Mononuclear cell (primary cell): Measurements from ENCODE around the gene ZNF428. TPM values are rescaled to one million over a fixed set of nuclear protein-coding genes. Genes with fewer than 3 reads are reported as not detected.

Experiments used
- total RNA-seq: library from RNA; depleted of rRNA; stranded (reverse); fragments of >200 nt; gene quantifications from one replicate; pipeline ENCODE4 v1.2.3, GENCODE V29; 2012

ZNF428 gene
- total RNA-seq, 1 donor, result 22.5 TPM

Other genes with a start within 250 kb of the ZNF428 start
- gene TEX101, start 204.7 kb downstream of the ZNF428 start, total RNA-seq, result 0.10 TPM
- gene LYPD3, start 154.0 kb downstream of the ZNF428 start, total RNA-seq, result 3.5 TPM
- gene PHLDB3, start 114.9 kb downstream of the ZNF428 start, total RNA-seq, result 17.1 TPM
- gene ETHE1, start 92.4 kb downstream of the ZNF428 start, total RNA-seq, result 30.6 TPM
- 0.31 TPM for gene ZNF575, start 86.4 kb downstream of the ZNF428 start, total RNA-seq
- gene XRCC1, start 44.1 kb downstream of the ZNF428 start, total RNA-seq, result 14.2 TPM
- gene PINLYP, start 43.8 kb downstream of the ZNF428 start, total RNA-seq, result 0.63 TPM
- gene IRGQ, start 23.5 kb downstream of the ZNF428 start, total RNA-seq, result 19.5 TPM
- 3.9 TPM for gene ZNF576, start 23.0 kb downstream of the ZNF428 start, total RNA-seq
- gene SRRM5, start 7.5 kb downstream of the ZNF428 start, total RNA-seq, result 0.10 TPM
- gene CADM4, start 20.2 kb upstream of the ZNF428 start, total RNA-seq, result 0.42 TPM
- gene PLAUR, start 50.5 kb upstream of the ZNF428 start, total RNA-seq, result 344 TPM
- gene IRGC, start 96.4 kb upstream of the ZNF428 start, total RNA-seq, result not detected
- 11.4 TPM for gene SMG9, start 135.3 kb upstream of the ZNF428 start, total RNA-seq
- 9.9 TPM for gene KCNN4, start 161.3 kb upstream of the ZNF428 start, total RNA-seq
- not detected for gene LYPD5, start 182.8 kb upstream of the ZNF428 start, total RNA-seq
- gene ZNF283, start 207.7 kb upstream of the ZNF428 start, total RNA-seq, result 2.9 TPM